SU-DHL-6 (cell line): ENCODE measurements around the gene FADS3.

Source experiments
- H2AFZ ChIP-seq: fragments of 200-600 bp; sonication (generic); 2 replicates; pipeline ENCODE4 v1.6.1; 2014; ENCODE audit warnings: low read depth, mild to moderate bottlenecking, moderate library complexity, mixed read lengths, antibody characterized with exemption, low read length; ENCODE audit not compliant: severe bottlenecking
- H3F3A ChIP-seq: fragments of 200-600 bp; shearing (Covaris generic); 2 replicates; pipeline ENCODE4 v1.6.0; 2016; ENCODE audit warnings: antibody characterized with exemption, mild to moderate bottlenecking; ENCODE audit not compliant: insufficient read depth
- H3K27ac ChIP-seq: fragments of 200-600 bp; sonication (generic); 2 replicates; pipeline ENCODE4 v1.5.1; 2016; ENCODE audit warnings: low read depth, mild to moderate bottlenecking, low read length, moderate library complexity, mixed read lengths
- H3K27me3 ChIP-seq: fragments of 200-600 bp; sonication (generic), shearing (Covaris generic); 2 replicates; pipeline ENCODE4 v1.6.0; 2014; ENCODE audit warnings: mild to moderate bottlenecking, low read length
- H3K36me3 ChIP-seq: fragments of 200-600 bp; sonication (generic); 2 replicates; pipeline ENCODE4 v1.6.1; 2014; ENCODE audit warnings: mild to moderate bottlenecking, low read length, mixed read lengths
- H3K4me2 ChIP-seq: fragments of 300-600, 200-600 bp; shearing (Covaris generic), sonication (generic); 2 replicates; pipeline ENCODE4 v1.6.0; 2014; ENCODE audit warnings: low read length, low read depth, mild to moderate bottlenecking; ENCODE audit not compliant: poor library complexity, severe bottlenecking
- H3K4me3 ChIP-seq: fragments of 200-600 bp; sonication (generic); 2 replicates; pipeline ENCODE4 v1.5.1; 2014; ENCODE audit warnings: antibody characterized with exemption, low read length, mild to moderate bottlenecking, mixed read lengths; ENCODE audit not compliant: insufficient read depth, poor library complexity, severe bottlenecking
- H3K79me2 ChIP-seq: fragments of 200-600 bp; sonication (generic); 2 replicates; pipeline ENCODE4 v1.6.1; 2014; ENCODE audit warnings: mild to moderate bottlenecking, low read length, moderate library complexity; ENCODE audit not compliant: insufficient read depth
- H3K9ac ChIP-seq: fragments of 200-600 bp; sonication (generic); 2 replicates; pipeline ENCODE4 v1.7.0; 2014; ENCODE audit warnings: mild to moderate bottlenecking, low read length
- H3K9me2 ChIP-seq: fragments of 200-600 bp; sonication (generic); replicated peaks from 2 replicates; pipeline ENCODE4 v1.6.1; 2014; ENCODE audit warnings: low read length; ENCODE audit not compliant: insufficient read depth
- H3K9me3 ChIP-seq: fragments of 200-600 bp; sonication (generic); 2 replicates; pipeline ENCODE4 v1.6.1; 2014; ENCODE audit warnings: low read length, mixed read lengths; ENCODE audit not compliant: insufficient read depth
- H4K20me1 ChIP-seq: fragments of 200-600 bp; sonication (generic); 2 replicates; pipeline ENCODE4 v1.6.1; 2014; ENCODE audit warnings: low read depth, mild to moderate bottlenecking, antibody characterized with exemption, low read length, moderate library complexity, mixed read lengths
- CTCF ChIP-seq: fragments of 200-600 bp; sonication (generic); IDR thresholded peaks from one replicate; pipeline ENCODE4 v1.5.1; 2017; ENCODE audit warnings: antibody characterized with exemption, mild to moderate bottlenecking, low read length, moderate library complexity; ENCODE audit not compliant: insufficient read depth, poor library complexity, severe bottlenecking
- EZH2phosphoT487 ChIP-seq: fragments of 200-600 bp; sonication (generic), shearing (Covaris generic); conservative IDR thresholded peaks from 2 replicates; pipeline ENCODE4 v1.6.1; 2018; ENCODE audit warnings: mild to moderate bottlenecking, antibody characterized with exemption, low read length, moderate library complexity, mixed read lengths

Gene FADS3

DNA sequence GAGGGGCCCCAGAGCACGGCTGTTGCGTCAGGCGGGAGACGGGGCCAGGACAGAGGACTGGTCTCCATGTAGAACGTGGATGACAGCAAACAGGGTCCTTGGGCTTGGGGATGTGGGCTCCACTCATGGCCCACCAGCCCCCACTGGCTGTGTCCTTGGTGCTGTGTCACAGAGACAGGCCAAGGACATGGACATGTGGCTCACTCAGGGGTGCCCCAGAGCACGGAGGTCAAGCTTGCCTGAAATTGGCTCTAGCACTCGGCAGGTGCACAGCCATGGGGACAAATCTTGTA, 48.9 kb downstream of the FADS3 start:
- no peaks in the 10 kb centered on the region for H3K79me2 ChIP-seq
- H3F3A ChIP-seq, result no peaks in the 10 kb centered on the region
- H2AFZ ChIP-seq, result no peak overlapping the region
- H3K9me2 ChIP-seq, result no peaks in the 10 kb centered on the region
- no peak overlapping the region for H3K9ac ChIP-seq
- H3K27ac ChIP-seq, result no peak overlapping the region
- H3K9me3 ChIP-seq, result no peaks in the 10 kb centered on the region
- TF ChIP-seq EZH2phosphoT487, result no peak
- no peak for TF ChIP-seq CTCF
- no peaks in the 10 kb centered on the region for H4K20me1 ChIP-seq
- no peaks in the 10 kb centered on the region for H3K27me3 ChIP-seq
- H3K36me3 ChIP-seq, result no peaks in the 10 kb centered on the region
- H3K4me2 ChIP-seq, result no peak overlapping the region
- H3K4me3 ChIP-seq, result no peak overlapping the region

GRCh38 chr11:61841636-61842527, 49.5 kb downstream of the FADS3 start:
- TF ChIP-seq EZH2phosphoT487 (no peak), CTCF (no peak)
- H3K4me3 ChIP-seq, result no peak overlapping the region
- H3K9ac ChIP-seq, result no peak overlapping the region
- no peak overlapping the region for H3K27ac ChIP-seq
- no peaks in the 10 kb centered on the region for H3K9me3 ChIP-seq
- H3K27me3 ChIP-seq, result no peaks in the 10 kb centered on the region
- H4K20me1 ChIP-seq, result no peaks in the 10 kb centered on the region
- no peaks in the 10 kb centered on the region for H3K36me3 ChIP-seq
- no peaks in the 10 kb centered on the region for H3K79me2 ChIP-seq
- H3K9me2 ChIP-seq, result no peaks in the 10 kb centered on the region
- H3F3A ChIP-seq, result no peaks in the 10 kb centered on the region
- H3K4me2 ChIP-seq, result no peak overlapping the region
- no peak overlapping the region for H2AFZ ChIP-seq

- no peaks in the 10 kb centered on the region for H3K79me2 ChIP-seq
- TF ChIP-seq EZH2phosphoT487, result no peak
- TF ChIP-seq CTCF, result no peak
- no peak overlapping the region for H3K4me2 ChIP-seq
- H3K27ac ChIP-seq, result no peak overlapping the region
- no peaks in the 10 kb centered on the region for H4K20me1 ChIP-seq
- H3K9me2 ChIP-seq, result no peaks in the 10 kb centered on the region
- no peaks in the 10 kb centered on the region for H3K9me3 ChIP-seq
- no peaks in the 10 kb centered on the region for H3K27me3 ChIP-seq
- no peaks in the 10 kb centered on the region for H3F3A ChIP-seq
- no peaks in the 10 kb centered on the region for H3K36me3 ChIP-seq
- H3K9ac ChIP-seq, result no peak overlapping the region
- H2AFZ ChIP-seq, result no peak overlapping the region
- no peak overlapping the region for H3K4me3 ChIP-seq
Measured at GRCh38 chr11:61840371-61840770, 51.0 kb downstream of the FADS3 start.
